ENCODE results near the gene CEP78. TPM values are rescaled to one million over a fixed set of nuclear protein-coding genes. Genes with fewer than 3 reads are reported as not detected.

The CEP78 gene
- total RNA-seq, 1 donor from 2014 or later = 9.3 TPM

DNA sequence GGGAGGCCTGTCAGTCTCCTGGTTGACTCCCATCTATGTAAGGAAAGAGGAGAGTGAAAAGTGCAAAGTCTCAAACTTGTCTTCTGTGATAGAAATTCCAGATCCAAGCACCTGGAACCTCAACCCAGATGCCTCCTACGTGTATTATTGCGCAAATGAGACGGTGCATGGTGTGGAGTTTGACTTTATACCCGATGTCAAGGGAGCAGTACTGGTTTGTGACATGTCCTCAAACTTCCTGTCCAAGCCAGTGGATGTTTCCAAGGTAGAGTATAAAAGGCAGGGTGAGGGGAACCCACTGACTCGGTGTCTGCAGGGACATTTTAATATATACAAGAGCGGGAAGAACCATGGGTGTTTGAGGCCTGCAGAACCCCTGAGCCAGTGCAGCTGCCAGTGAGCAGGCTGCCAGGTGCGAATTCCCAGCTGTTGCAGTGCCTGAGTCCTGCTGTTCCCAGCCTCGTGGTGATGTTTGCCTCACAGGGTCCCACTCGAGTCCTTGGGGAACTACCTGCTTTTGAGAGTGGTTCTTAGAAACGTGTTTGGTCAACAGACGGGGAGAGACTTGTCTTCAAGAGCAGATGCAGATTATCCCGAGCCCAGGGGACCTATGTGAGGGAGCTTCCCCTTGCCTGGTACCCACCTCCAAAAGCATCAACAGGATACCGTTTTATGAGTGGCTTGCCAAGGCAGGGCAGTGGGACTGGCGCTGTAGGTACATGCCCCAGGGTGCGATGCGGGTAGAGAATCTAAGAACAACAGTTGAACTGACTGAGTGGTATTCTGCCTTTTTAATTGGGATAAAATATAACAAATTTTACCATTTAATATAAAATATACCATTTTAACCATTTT is 70.6 kb downstream of the CEP78 start:
- no peaks in the 10 kb centered on the region for H3K4me1 ChIP-seq
- no peak overlapping the region for H3K27ac ChIP-seq
- H3K36me3 ChIP-seq = no peaks in the 10 kb centered on the region
- no peaks in the 10 kb centered on the region for H3K9me3 ChIP-seq
- H3K27me3 ChIP-seq = no peaks in the 10 kb centered on the region
- intact Hi-C loops (cut with DNase I) = no loop called here
- no peak overlapping the region for H3K4me3 ChIP-seq
- TF ChIP-seq POLR2A (IDR thresholded peaks at IDR 0.05) (no peak), POLR2AphosphoS5 (IDR thresholded peaks at IDR 0.05; ENCODE audit: insufficient read depth in 1 of 2, low read depth in 1 of 2) (no peak), CTCF (IDR thresholded peaks at IDR 0.05) (no peak)
- no peak for DNase-seq (ENCODE audit: extremely low spot score in 2 of 2)

- Histone ChIP-seq H3K4me3 (no peak overlapping the region), H3K36me3 (no peaks in the 10 kb centered on the region), H3K9me3 (no peaks in the 10 kb centered on the region), H3K4me1 (no peaks in the 10 kb centered on the region), H3K27ac (no peak overlapping the region), H3K27me3 (no peaks in the 10 kb centered on the region)
- TF ChIP-seq POLR2AphosphoS5 (IDR thresholded peaks at IDR 0.05; ENCODE audit: insufficient read depth in 1 of 2, low read depth in 1 of 2) (no peak), POLR2A (IDR thresholded peaks at IDR 0.05) (no peak), CTCF (IDR thresholded peaks at IDR 0.05) (no peak)
- DNase-seq (ENCODE audit: extremely low spot score in 2 of 2) = no peak
- intact Hi-C loops (cut with DNase I) = no loop called here
Observed at GRCh38 chr9:78307360-78307759, 71.5 kb downstream of the CEP78 start.

DNA sequence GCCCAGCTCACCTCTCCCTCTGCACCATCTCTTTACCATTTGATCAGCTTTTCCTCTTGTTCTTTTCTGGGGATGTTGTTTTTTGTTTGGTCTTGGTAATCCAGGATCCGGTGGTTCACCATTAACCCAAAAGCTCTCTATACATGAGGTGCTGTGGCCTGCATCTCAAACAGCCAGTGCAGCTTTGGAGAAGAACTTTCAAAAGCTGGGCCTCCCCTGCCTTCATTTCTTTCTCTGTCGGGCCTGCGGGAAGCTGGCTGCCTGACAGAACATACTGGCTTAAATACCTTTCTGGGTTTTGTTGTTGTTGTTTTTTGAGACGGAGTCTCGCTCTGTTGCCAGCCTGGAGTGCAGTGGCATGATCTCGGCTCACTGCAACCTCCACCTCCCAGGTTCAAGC is 73.2 kb downstream of the CEP78 start:
- intact Hi-C loops (cut with DNase I) = no loop called here
- no peaks in the 10 kb centered on the region for H3K36me3 ChIP-seq
- no peaks in the 10 kb centered on the region for H3K9me3 ChIP-seq
- no peak for DNase-seq (ENCODE audit: extremely low spot score in 2 of 2)
- H3K4me3 ChIP-seq = no peak overlapping the region
- no peaks in the 10 kb centered on the region for H3K27me3 ChIP-seq
- no peak overlapping the region for H3K27ac ChIP-seq
- no peaks in the 10 kb centered on the region for H3K4me1 ChIP-seq
- TF ChIP-seq POLR2AphosphoS5 (IDR thresholded peaks at IDR 0.05; ENCODE audit: insufficient read depth in 1 of 2, low read depth in 1 of 2) = no peak
- no peak for TF ChIP-seq CTCF (IDR thresholded peaks at IDR 0.05)
- TF ChIP-seq POLR2A (IDR thresholded peaks at IDR 0.05) = no peak

DNA sequence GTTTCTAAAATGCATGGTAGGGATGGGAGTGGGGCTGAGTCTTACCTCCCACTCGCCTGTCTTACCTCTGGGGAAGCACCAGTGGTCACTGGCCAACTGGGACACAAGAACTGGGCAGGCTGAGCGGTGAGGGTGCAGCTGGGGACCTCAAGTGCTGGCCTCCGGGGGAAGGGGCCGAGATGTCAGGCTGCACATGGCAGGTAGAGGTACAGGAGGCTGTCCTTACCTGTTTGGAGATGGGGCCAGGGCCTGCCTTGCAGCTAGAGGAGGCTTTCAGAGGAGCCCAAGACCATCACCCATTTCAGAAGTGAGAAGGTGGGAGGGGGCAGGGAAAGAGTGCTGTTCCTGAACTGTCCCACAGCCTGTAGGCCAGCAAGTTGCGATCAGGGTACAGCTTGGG is 75.2 kb downstream of the CEP78 start:
- no peaks in the 10 kb centered on the region for H3K36me3 ChIP-seq
- intact Hi-C loops (cut with DNase I) = no loop called here
- DNase-seq (ENCODE audit: extremely low spot score in 2 of 2) = no peak
- H3K9me3 ChIP-seq = no peaks in the 10 kb centered on the region
- H3K27me3 ChIP-seq = no peaks in the 10 kb centered on the region
- H3K4me1 ChIP-seq = no peaks in the 10 kb centered on the region
- TF ChIP-seq POLR2A (IDR thresholded peaks at IDR 0.05) (no peak), POLR2AphosphoS5 (IDR thresholded peaks at IDR 0.05; ENCODE audit: insufficient read depth in 1 of 2, low read depth in 1 of 2) (no peak), CTCF (IDR thresholded peaks at IDR 0.05) (no peak)
- H3K27ac ChIP-seq = no peak overlapping the region
- H3K4me3 ChIP-seq = no peak overlapping the region

GRCh38 chr9:78311886-78312524 is 76.1 kb downstream of the CEP78 start:
- Histone ChIP-seq H3K27me3 (no peaks in the 10 kb centered on the region), H3K36me3 (no peaks in the 10 kb centered on the region), H3K9me3 (no peaks in the 10 kb centered on the region), H3K27ac (no peak overlapping the region), H3K4me1 (no peaks in the 10 kb centered on the region), H3K4me3 (no peak overlapping the region)
- TF ChIP-seq POLR2A (IDR thresholded peaks at IDR 0.05) = no peak
- no peak for TF ChIP-seq POLR2AphosphoS5 (IDR thresholded peaks at IDR 0.05; ENCODE audit: insufficient read depth in 1 of 2, low read depth in 1 of 2)
- no peak for TF ChIP-seq CTCF (IDR thresholded peaks at IDR 0.05)
- intact Hi-C loops (cut with DNase I) = no loop called here
- no peak for DNase-seq (ENCODE audit: extremely low spot score in 2 of 2)
